CD4-positive, alpha-beta T cell treated with Interleukin-6 at 100 ng/mL for 8 hours (primary cell): ENCODE data around the gene TOR4A.

Source experiments
- DNase-seq: peaks from one replicate; pipeline ENCODE4 v3.0.0-alpha.2; 2020; ENCODE audit warnings: mixed read lengths, low spot score

Gene TOR4A

GRCh38 chr9:137306850-137307254 lies 29.3 kb downstream of the TOR4A start:
- no peak for DNase-seq

GRCh38 chr9:137307255-137308056 lies 29.9 kb downstream of the TOR4A start:
- no peak for DNase-seq

DNA sequence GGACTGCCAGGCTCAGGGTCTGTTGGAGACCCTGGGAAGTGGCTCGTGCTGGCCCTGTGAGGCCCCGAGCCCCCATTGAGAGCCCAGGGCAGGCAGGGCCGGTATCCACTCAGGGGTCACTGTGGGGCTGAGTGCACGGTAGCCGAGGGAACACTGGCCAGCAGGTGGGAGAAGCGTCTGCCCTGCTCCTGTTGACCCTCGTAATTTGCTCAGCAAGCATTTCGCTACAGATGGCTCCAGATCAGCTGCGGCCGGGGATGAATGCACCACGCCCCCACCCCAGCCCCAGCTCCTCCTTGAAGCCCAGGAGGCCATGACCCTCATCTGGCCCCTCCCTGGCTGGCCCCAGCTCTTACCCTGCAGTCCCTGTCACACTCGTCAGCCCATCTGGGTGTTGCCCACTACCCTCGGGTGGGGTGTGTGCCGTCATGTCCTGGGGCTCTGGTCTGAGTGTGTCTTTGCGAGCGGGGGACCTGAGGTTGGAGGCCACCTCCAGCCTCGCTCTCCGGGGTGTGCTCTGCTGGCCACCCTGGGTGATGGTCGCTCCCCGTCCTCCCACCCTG lies 30.6 kb downstream of the TOR4A start:
- no peak for DNase-seq

- no peak for DNase-seq
These were observed 32.1 kb downstream of the TOR4A start for GRCh38 chr9:137309368-137310188.

- no peak for DNase-seq
These were observed 32.9 kb downstream of the TOR4A start for GRCh38 chr9:137310189-137311052.

DNA sequence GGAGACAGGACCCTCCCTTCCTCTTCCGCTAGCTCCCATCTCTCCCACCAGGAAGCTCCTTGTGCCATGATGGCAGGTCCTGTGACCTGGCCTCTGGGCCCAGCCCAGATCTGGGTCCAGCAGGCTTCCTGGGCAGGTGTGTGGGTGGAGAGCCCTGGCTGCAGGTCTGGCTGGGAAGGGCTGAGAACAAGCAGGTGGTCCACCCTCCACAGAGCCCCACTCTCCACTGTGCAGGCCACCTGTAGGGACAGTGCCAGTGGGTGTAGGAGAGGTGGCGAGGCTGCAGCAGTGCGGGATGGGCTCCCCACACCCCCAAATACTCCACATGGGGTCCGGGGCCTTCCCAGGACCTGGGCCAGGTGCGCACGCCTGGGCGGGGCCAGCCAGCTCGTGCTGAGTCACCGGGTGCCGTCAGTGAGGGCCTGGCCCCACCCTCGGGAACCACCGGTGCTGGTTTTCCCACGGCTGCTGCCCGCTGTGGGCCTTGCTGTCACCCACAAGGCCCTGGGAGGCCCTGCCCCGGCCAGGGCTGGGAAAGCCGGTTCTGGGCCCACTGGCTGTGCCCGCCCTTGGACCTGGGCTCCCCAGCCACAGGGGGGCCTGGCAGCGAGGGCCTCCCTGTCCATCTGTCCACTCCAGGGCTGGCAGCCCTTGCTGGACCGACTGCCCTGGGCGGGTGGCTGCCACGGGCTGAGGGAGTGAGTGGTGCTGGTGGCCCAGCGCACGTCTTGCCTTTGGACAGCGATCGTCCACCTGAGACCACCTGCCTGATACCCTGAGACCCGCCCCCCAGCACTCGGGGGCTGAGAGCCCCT lies 33.9 kb downstream of the TOR4A start:
- DNase-seq, result no peak

DNA sequence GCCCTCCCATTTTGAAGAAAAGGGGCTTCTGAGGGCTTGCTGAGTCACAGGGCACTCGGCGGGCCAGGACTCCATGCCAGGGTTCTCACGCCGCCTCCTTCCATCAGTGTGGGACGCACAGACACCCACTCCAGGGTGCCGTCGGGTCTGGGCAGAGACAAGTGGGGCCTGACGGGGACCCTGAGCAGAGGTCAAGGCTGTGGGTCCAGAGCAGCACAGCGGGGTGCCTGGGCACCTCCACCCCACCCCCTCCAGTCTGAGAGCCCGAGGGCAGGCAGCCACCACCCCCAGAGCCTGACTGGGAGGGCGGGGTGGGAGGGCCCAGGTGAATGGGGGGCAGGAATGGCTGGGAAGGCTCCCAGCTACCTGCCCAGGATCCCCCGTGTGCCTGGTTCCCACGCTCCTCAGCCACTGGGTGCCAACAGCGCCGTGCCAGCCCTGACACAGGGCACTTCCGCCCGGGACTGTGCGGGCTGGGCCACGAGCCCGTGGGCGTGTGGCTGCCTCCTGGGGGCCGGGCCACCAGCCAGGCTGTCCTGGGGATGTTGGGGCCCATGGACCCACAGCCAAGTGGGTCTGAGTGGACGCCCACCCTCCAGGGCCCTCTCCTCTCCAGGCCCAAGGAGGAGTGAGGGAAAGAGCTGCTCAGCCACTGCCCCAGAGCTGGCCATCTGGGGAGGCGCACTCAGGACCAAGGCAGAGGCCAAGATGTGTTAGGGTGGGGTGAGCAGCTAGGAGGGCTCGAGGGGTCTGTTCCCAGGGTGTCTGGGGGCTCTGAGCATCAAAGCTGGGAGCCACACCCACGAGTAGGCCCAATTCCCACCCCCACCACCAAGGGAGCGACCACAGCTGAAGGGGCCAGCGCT lies 34.7 kb downstream of the TOR4A start:
- no peak for DNase-seq

DNA sequence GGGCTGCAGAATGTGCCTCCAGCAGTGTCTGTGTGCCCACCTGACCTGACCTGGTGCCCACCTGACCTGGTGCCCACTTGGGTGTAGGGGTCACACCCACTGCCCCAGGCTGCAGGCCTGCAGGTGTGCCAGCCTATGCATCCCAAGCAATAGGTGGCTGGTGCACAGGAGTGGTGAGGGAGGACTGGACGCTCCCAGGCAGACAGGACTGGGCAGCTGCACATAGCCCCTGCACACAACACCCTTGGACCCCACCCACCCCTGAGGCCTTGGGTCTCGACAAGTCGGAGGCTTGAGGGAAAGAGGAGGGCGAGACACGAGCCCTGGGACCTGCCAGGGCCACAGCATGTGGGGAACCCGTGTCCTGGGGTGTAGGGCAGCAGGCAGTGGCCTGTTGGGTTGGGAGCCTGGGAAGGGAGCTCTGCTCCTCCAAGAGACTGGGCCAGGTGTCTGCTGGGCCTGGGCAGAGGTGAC lies 35.4 kb downstream of the TOR4A start:
- peak; percentile 0 for DNase-seq

GRCh38 chr9:137313326-137313936 lies 35.9 kb downstream of the TOR4A start:
- DNase-seq, result no peak

- DNase-seq, result no peak
These were observed 36.5 kb downstream of the TOR4A start for GRCh38 chr9:137313956-137314560.

- peak; percentile 0 for DNase-seq
These were observed 37.3 kb downstream of the TOR4A start for GRCh38 chr9:137314561-137315560.

DNA sequence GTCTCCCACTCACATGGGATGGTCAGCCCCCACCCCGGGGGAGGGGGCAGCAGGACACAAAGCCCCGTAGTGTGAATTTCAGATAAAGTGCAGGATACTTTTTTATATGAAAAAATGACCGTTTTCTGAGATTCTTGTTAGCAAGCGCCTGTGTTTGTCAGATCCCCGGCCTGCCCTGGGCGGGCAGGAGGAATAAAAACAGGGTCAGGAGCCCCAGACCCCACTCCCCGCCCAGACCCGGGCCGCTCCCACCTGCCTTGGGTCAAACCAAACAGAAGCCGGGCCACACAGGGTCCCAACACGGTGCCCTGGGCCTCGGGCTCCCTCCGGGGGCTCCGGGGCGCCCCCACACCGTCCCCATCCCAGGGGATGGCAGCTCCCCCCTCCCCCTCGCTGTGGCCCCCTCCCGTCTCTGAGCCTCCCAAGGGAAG lies 38.1 kb downstream of the TOR4A start:
- no peak for DNase-seq

GRCh38 chr9:137316012-137316981 lies 38.8 kb downstream of the TOR4A start:
- DNase-seq, result no peak

- DNase-seq, result no peak
These were observed 39.6 kb downstream of the TOR4A start for GRCh38 chr9:137317021-137317717.

GRCh38 chr9:137317718-137318511 lies 40.4 kb downstream of the TOR4A start:
- no peak for DNase-seq
